Astrocyte (in vitro differentiated cells and primary cell): ENCODE data around the gene DSTN.

Experiments
- CTCF ChIP-seq: IDR thresholded peaks from 2 replicates; pipeline ENCODE4 v1.5.1; 2011; ENCODE audit warnings: low read depth, mild to moderate bottlenecking, inconsistent platforms, low read length, moderate library complexity; ENCODE audit not compliant: insufficient read depth
- EZH2 ChIP-seq: IDR thresholded peaks from 2 replicates; pipeline ENCODE4 v1.6.1; 2012; ENCODE audit warnings: mild to moderate bottlenecking, low read length, inconsistent platforms; ENCODE audit not compliant: insufficient read depth

- TF ChIP-seq CTCF, result no peak
- TF ChIP-seq EZH2, result no peak
Measured at GRCh38 chr20:17556837-17557674, 12.8 kb upstream of the DSTN start.
